Psoas muscle (tissue), 8 donors: ENCODE data around the gene ESRRG. TPM values are rescaled to one million over a fixed set of nuclear protein-coding genes. Genes with fewer than 3 reads are reported as not detected.

Experiments
- ATAC-seq, 4 donors: fragments of 200-7000 bp; cut with Tn5 transposase; one replicate each; pipeline ENCODE4 v1.9.1; 2020; ENCODE audit warnings: moderate library complexity in 3 of 4, mild to moderate bottlenecking in 2 of 4
- DNase-seq, 2 donors: peaks; one replicate each; pipeline ENCODE4 v3.0.0-alpha.2; 2020
- H3K27ac ChIP-seq: fragments of 200-600 bp; one replicate; pipeline ENCODE4 v1.8.0; 2022
- H3K27me3 ChIP-seq, 3 donors: fragments of 200-600 bp in 1 of 3; one replicate each; pipeline versions ENCODE4 v1.6.1 to v1.8.0; 2013 to 2022; ENCODE audit warnings: low read length in 2 of 3, mild to moderate bottlenecking in 2 of 3, moderate library complexity in 1 of 3; ENCODE audit not compliant: insufficient read depth in 3 of 3
- H3K36me3 ChIP-seq, 2 donors: fragments of 200-600 bp in 1 of 2; one replicate each; pipeline versions ENCODE4 v1.6.1 to v1.8.0; 2013 to 2022; ENCODE audit warnings: low read depth in 1 of 2, mild to moderate bottlenecking in 1 of 2, moderate library complexity in 1 of 2; ENCODE audit not compliant: insufficient read depth in 1 of 2
- H3K4me1 ChIP-seq: fragments of 200-600 bp; one replicate; pipeline ENCODE4 v1.8.0; 2022
- H3K4me3 ChIP-seq: fragments of 200-600 bp; one replicate; pipeline ENCODE4 v1.8.0; 2022; ENCODE audit warnings: mild to moderate bottlenecking
- H3K9me3 ChIP-seq: fragments of 200-600 bp; one replicate; pipeline ENCODE4 v1.8.0; 2022
- CTCF ChIP-seq: fragments of 200-600 bp; IDR thresholded peaks from one replicate; pipeline ENCODE4 v1.8.0; 2022; ENCODE audit warnings: antibody characterized with exemption
- WGBS, 3 donors: extraction: QIAGEN DNeasy Blood & Tissue Kit; methylation state at CpG; one replicate each; pipeline versions ENCODE4 v1.1.6 to v1.1.7; 2013; 5-methylcytosine and 5-hydroxymethylcytosine counted together
- intact Hi-C, 2 donors: fragments of 100-400 bp; cut with DNase I; formaldehyde crosslinking; loops; one replicate each; pipeline versions ENCODE4 v1.11.0 to v1.14.2; 2022
- polyA plus RNA-seq, 3 donors: library from polyadenylated mRNA; stranded (reverse); fragments of 200-250 nt; gene quantifications; one replicate each; pipeline ENCODE4 v1.2.3, GENCODE V29; 2013
- total RNA-seq, 4 donors: library from RNA; stranded (reverse); fragmentation: NEBNext Ultra II Directional in 2 of 4; extraction: Animal tissue kit (Norgen Biotek cat#: 25700) in 2 of 4; gene quantifications; one replicate each; pipeline versions ENCODE4 v1.2.1 to v1.2.4, GENCODE V29; 2021 to 2023
- donor health status: healthy with polysubstance abuse.
- donor health status: DM: no; HTN: no; CAD: no; lungs with moderate emphysema.
- donor health status: Bipolar disorder and iron deficiency.
- donor health status: healthy.
- donor health status: DM: yes; HTN: yes; CAD: no.
- donor health status: DM: no; HTN: no; CAD: no.
- donor health status: DM: no; HTN: no; CAD: no.
- donor health status: DM: yes; HTN: yes; CAD: no.

ESRRG gene
- total and polyA plus RNA-seq, 7 donors: 2.5 to 34.4 (median 5.3) TPM

GRCh38 chr1:216542741-216543140 is 180.5 kb downstream of the ESRRG start:
- no peaks in the 10 kb centered on the region for H3K4me1 ChIP-seq
- no peak for TF ChIP-seq CTCF
- WGBS, 3 donors: 65 to 85% (median 66%) methylated on average over 2 of the region's 2 CpGs
- no peak overlapping the region for H3K27ac ChIP-seq
- DNase-seq (no peak), ATAC-seq (no peak)
- H3K9me3 ChIP-seq: no peaks in the 10 kb centered on the region
- no peak overlapping the region for H3K4me3 ChIP-seq
- intact Hi-C loops: no loop called here
- no peaks in the 10 kb centered on the region for H3K36me3 ChIP-seq
- no peaks in the 10 kb centered on the region for H3K27me3 ChIP-seq

GRCh38 chr1:216542263-216542662 is 181.0 kb downstream of the ESRRG start:
- Histone ChIP-seq H3K27ac (no peak overlapping the region), H3K27me3 (no peaks in the 10 kb centered on the region), H3K36me3 (no peaks in the 10 kb centered on the region), H3K4me1 (no peaks in the 10 kb centered on the region), H3K4me3 (no peak overlapping the region), H3K9me3 (no peaks in the 10 kb centered on the region)
- TF ChIP-seq CTCF: no peak
- intact Hi-C loops: no loop called here
- 88 to 93% (median 90%) methylated on average over 1 of the region's 1 CpG for WGBS, 3 donors
- DNase-seq (no peak), ATAC-seq (no peak)

GRCh38 chr1:216535751-216536150 is 187.5 kb downstream of the ESRRG start:
- no peaks in the 10 kb centered on the region for H3K27me3 ChIP-seq
- DNase-seq: no peak
- no peak for ATAC-seq
- WGBS, 3 donors: 75 to 92% (median 87%) methylated on average over 2 of the region's 2 CpGs
- intact Hi-C loops: no loop called here
- no peak overlapping the region for H3K4me3 ChIP-seq
- H3K27ac ChIP-seq: no peak overlapping the region
- H3K4me1 ChIP-seq: peaks cover 3% of the 10 kb centered on the region
- no peaks in the 10 kb centered on the region for H3K36me3 ChIP-seq
- H3K9me3 ChIP-seq: no peaks in the 10 kb centered on the region
- TF ChIP-seq CTCF: no peak

- 33 to 67% (median 33%) methylated on average over 1 of the region's 1 CpG for WGBS, 3 donors
- H3K27me3 ChIP-seq: no peaks in the 10 kb centered on the region
- peaks cover 5% of the 10 kb centered on the region for H3K4me1 ChIP-seq
- intact Hi-C loops: no loop called here
- H3K27ac ChIP-seq: no peak overlapping the region
- no peak for DNase-seq
- ATAC-seq: no peak
- H3K9me3 ChIP-seq: no peaks in the 10 kb centered on the region
- no peak for TF ChIP-seq CTCF
- no peaks in the 10 kb centered on the region for H3K36me3 ChIP-seq
- no peak overlapping the region for H3K4me3 ChIP-seq
Measured at GRCh38 chr1:216535059-216535458, 188.2 kb downstream of the ESRRG start.

- WGBS, 3 donors: 68 to 88% (median 76%) methylated on average over 4 of the region's 4 CpGs
- ATAC-seq (no peak), DNase-seq (no peak)
- Histone ChIP-seq H3K4me3 (no peak overlapping the region), H3K36me3 (no peaks in the 10 kb centered on the region), H3K27me3 (no peaks in the 10 kb centered on the region), H3K27ac (no peak overlapping the region), H3K4me1 (peaks cover 5% of the 10 kb centered on the region), H3K9me3 (no peaks in the 10 kb centered on the region)
- no peak for TF ChIP-seq CTCF
- intact Hi-C loops: no loop called here
Measured at GRCh38 chr1:216533776-216534175, 189.5 kb downstream of the ESRRG start.
